ENCODE results near the gene ATF1.
"Not testable (repeated sequence)": the region's sequence is repeated elsewhere in the genome, so short reads cannot be mapped to it uniquely, and the experiment has no call there.

The ATF1 gene

DNA sequence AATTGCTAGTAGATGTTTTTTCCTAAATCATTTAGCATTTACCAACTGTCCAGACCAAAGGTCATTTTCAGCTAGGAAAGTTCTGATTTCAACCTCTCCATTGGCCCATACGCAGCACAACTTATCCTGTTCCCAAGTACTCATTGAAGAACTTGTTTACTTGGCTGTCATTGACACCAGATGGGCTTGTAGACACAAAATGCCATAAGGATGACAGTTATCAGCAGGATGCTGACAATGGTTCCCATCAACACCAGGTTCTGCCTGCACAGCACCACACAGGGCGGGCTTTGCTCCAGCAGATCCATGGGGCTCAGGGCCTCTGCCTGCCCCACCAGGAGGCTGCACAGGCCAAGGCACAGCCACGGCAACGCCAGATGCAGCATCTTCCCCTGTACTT, 42.3 kb downstream of the ATF1 start:
- no peak for DNase-seq

DNA sequence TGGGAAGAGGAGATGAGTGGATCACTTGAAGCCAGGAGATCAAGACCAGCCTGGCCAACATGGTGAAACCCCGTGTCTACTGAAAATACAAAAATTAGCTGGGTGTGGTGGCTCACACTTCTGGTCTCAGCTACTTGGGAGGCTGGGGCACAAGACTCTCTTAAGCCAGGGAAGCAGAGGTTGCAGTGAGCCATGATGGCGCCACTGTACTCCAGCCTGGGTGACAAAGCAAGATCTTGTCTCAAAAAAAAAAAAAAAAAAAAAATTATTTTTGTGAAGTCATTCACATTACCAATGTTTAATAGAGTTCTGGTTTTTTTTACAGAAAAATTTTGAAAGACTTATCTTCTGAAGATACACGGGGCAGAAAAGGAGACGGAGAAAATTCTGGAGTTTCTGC, 45.2 kb downstream of the ATF1 start:
- DNase-seq: not testable (repeated sequence)

DNA sequence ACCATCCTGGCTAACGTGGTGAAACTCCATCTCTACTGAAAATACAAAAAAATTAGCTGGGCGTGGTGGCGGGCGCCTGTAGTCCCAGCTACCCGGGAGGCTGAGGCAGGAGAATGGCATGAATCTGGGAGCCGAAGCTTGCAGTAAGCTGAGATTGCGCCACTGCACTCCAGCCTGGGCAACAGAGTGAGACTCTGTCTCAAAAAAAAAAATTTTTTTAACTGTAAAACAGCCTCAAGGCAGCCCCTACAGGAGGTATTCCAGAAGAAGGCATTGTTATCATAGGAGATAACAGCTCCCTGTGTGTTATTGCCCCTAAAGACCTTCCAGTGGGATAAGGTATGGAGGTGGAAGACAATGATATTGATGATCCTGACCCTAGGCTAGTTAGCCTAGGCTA, 51.0 kb downstream of the ATF1 start:
- DNase-seq: not testable (repeated sequence)

DNA sequence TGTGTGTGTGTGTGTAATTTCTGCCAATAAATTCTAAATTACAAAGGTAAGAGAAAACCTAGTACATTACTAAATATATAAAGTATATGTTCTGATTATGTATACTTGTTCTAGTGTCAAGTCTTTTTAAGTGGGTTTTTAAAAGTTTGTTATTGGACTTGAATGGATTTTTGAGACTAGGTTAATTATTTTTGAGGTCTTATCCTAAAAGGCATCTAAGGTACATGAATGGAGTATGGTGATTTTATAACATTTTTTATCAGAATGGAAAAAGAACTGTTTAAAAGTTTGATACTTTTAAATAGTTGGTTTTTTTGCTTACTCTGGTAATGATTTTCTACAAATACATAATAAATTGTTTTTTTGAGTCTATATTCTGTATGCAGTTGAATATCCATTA, 56.3 kb downstream of the ATF1 start:
- no peak for DNase-seq

DNA sequence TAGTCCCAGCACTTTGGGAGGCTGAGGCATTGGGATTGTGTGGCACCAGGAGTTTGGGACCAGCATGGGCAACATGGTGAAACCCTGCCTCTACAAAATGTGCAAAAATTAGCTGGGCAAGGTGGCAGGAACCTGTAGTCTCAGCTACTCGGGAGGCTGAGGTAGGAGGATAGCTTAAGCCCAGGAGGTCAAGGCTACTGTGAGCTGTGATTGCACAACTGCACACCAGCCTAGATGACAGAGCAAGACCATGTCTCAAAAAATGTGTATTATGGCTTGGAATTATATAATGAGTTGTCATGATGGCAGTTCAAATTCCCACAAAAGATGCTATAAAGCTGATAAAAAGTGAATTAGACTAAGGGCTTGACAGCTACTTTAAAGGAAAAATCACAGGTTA, 58.2 kb downstream of the ATF1 start:
- DNase-seq: no peak

DNA sequence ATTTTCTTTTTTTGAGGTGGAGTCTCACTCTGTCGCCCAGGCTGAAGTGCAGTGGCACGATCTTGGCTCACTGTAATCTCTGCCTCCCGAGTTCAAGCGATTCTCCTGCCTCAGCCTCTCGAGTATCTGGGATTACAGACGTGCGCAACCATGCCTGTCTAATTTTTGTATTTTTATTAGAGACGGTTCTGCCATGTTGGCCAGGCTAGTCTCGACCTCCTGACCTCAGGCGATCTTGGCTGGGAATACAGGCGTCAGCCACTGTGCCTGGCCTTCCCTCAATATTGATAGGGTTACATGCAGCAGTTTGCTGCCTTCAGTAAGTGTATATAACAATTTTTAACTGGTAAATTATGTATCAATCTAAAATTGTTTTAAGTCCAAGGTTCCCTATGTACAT, 59.8 kb downstream of the ATF1 start:
- not testable (repeated sequence) for DNase-seq

DNA sequence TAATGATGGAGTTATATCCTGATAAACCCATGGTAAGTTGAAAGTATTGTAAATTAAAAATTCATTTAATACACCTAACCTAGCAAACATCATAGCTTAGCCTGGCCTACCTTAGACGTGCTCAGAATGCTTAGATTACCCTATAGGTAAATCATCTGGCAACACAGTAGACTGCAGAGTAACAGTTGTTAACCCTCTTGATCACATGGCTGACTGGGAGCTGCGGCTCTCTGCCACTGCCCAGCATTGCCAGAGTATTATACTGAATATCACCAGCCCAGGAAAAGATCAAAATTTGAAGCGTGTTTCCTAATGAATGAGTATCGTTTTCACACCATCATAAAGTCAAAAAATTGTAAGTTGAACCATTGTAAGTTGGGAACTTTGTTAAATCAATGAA, 61.0 kb downstream of the ATF1 start:
- DNase-seq: no peak

DNA sequence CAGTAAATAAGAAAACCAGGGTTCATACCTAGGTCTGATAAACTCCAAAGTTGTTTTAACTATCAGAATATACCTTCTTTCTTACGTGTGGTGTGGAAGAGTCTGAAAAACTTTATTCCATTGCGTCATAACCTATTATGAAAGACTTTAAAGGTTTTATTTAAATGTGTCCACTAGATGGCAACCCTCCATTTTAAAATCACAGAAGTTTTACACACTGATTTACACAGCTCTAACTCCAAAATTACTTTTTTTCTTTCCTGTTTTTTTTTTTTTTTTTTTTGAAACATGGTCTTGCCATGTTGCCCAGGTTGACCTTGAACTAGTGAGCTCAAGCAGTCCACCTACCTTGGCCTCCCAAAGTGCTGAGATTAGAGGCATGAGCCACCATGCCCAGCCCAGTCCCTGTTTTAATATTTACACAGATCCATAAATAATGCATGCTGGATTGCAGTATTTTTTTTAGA, 61.5 kb downstream of the ATF1 start:
- no peak for DNase-seq

DNA sequence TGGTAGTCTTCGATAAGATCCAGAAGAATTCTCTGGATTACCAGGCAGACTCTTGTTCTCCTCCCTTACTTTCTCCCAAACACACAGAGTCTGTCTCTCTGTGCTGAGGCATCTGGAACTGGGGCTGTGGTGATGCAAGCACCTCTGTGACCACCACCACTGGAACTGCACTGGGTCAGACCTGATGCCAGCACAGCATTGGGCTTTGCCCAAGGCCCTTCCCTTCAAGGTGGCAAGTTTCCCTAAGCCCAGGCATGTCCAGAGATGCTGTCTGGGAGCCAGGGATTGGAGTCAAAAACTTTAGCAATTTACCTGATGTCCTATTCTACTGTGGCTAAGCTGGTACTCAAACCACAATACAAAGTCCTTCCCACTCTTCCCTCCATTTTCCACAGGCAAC, 64.2 kb downstream of the ATF1 start:
- no peak for DNase-seq

DNA sequence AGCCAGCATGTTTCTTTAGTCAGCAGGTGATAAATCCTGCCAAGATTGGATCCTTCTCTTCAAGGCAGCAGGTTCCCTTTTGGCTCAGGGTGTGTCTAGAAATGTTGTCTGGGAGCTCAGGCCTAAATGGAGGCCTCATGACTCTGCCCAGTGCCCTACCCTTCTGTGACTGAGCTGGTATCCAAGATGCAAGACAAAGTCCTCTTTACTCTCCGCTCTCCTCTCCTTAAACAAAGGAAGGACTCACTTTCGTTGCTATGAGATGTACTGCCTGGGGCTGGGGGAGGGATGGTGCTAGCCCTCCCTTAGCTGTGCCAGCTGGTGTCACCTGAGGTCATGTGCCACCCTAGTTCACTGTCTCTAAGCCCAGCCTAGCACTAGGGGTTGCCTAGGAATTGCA, 65.0 kb downstream of the ATF1 start:
- no peak for DNase-seq

DNA sequence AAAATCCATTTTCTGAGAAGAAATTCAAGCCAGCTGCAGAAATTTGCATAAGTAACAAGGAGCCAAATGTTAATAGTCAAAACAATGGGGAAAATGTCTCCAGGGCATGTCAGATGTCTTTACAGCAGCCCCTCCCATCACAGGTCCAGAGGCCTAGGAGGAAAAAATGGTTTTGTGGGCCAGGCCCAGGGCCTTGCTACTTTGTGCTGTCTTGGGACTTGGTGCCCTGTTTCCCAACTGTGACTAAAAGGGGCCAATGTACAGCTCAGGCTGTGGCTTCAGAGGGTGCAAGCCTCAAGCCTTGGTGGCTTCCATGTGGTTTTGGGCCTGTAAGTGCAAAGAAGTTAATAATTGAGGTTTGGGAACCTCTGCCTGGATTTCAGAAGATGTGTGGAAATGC, 69.9 kb downstream of the ATF1 start:
- not testable (repeated sequence) for DNase-seq

DNA sequence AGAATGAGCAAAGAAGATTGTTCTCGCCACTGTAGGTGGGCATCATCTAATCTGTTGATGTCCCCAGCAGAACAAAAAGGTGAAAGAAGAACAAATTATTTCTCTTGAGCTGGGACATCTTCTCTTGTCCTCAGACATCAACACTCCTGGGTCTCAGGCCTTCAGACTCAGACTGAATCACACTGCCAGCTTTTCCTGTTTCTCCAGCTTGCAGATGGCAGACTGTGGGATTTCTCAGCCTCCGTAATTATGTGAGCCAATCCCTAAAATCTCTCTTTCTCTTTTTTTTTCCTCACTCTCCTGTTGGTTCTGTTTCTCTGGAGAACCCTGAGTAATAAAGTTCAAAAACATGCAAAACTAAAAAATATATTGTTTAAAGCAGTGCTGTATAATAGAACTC, 75.1 kb downstream of the ATF1 start:
- DNase-seq: no peak

DNA sequence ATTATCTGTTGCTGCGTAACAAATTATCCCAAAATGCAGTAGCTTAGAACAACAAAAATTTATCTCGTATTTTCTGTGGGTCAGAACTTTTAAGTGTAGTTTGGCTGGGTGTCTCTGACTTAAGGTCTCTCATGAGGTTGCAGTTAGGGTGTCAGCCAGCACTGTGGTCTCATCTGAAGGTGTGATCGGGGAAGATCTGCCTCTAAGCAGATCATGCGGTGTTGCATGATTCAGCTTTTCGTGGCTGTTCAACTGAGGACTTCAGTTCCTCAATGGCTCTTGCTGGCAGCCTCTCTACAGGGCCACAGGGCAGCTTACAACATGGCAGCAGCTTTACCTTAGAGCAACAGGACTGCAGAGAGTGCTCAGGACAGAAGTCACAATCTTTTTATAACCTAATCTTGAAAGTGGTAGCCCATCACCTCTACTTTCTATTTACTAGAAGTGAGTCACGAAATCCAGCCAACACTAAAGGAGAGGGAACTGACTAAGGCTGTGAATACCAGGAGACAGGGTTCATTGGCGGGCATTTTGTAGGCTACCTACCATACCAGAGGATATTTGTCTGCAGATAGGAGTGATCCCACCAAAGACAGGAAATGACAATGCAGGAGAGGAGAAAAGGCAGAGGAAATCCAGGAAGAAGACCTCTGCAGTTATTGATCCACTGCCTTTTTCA, 77.0 kb downstream of the ATF1 start:
- DNase-seq: no peak

DNA sequence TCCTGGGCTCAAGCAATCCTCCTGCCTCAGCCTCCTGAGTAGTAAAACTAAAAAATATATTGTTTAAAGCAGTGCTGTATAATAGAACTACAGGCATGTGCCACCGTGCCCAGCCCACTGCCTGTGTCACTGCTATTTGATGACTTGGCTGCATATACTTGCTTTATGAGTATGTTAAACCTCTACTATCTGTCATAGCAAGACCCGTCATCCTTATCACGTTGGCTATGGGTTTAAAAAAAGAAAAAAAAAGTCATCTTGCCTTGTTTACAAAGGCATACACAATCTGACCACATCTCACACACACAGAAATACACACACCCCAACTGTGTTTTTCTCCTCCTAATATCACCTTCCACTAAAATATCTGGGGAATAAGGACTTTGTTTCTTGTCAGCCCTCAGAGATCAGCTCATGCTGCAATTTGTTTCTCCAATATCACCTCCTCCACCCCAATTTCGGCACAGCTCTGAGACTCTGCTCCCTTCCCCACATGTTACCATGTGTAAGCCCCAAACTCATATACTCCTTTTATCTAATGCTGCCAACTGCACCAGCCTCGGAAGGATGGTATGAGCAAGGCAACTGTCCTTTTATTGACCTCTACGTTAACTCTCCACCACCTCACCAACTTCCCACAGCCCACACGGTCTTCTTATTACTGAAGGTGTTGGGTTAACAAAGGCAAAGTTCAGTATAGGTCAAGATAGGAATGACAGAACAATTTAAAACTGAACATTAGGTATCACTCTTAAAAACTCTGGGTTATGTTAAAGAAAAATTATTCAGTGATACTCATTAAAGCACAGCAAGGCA, 78.0 kb downstream of the ATF1 start:
- DNase-seq: no peak

DNA sequence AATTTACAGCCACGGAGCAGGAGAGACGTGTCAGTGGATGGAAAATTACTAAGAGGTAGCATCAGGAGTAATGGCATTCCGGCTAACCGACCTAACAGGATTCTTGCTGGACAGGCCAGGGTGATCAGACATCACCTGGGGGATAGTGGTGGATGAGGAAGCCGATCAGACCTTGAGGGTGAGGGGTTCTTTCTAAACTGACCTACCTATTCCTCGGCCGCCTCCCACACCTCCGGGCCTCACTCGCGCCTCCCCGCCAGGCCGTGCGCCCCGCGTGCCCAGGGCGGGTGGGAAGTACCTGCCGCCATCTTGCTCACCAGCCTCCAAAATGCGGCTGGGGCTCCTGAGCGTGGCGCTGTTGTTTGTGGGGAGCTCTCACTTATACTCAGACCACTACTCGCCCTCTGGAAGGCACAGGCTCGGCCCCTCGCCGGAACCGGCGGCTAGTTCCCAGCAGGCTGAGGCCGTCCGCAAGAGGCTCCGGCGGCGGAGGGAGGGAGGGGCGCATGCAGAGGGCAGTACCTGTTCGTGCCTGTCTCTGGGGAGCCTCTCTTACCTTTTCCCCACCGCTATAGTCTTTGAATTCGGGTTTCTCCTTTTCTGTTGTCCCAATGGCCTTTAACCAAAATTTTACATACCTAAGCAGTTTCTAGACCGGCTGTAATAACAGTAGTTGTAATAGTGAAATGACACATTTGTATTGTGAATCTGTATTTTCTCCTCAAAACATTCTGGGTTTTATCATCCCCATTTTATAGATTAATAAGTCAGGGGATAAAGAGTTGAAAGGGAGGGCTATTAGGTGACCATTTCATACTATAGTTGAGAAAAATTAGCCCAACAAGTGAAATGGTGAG, 79.0 kb downstream of the ATF1 start, which contains the start of gene TMPRSS12:
Gene TMPRSS12 (plus strand): TSS at position 290 of the 857 bp plus-strand sequence. CDS start 39 bp downstream, at position 329.
- DNase-seq: no peak

DNA sequence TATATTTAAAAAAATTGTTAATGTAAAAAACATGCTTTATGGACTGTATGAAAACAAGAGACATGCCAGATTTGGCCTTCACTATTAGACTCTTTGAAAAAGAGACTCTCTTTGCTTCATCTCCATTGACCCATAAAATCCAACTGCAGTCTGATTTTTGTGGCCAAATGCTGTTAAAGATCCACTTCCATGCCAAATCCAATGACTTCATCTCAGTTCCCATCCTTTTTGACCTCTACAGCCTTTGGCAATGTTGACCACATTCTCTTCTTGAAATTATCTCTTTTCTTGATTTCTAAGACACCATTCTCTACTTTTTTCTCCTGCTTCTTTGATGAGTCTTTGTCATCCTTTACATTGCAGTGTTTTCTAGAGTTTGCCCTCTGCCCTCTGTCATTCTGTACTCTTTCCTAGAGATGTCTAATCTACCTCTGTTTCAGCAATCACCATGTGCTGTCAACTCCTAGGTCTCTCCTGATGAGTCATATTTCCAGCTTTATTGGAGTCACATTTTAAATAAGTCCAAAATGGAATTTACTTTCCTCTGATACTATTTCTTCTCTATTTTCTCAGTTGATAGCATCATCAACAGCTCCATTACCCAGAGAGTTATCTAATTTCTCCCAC, 81.2 kb downstream of the ATF1 start:
- DNase-seq: no peak

DNA sequence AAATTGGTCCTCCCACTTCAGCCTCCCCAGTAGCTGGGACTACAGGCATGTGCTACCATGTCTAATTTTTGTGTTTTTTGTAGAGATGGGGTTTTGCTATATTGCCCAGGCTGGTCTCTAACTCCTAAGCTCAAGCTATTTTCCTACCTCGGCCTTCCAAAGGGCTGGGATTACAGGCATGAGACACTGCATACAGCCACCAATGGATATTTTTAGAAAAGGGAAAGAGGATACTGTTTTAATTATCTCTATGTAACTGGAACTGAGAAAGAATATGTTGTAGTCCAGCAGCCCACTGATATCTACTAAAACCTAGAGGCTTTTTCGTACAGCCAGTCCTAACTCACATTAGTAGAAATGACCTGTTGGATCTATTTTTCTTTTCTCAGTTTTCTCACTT, 85.1 kb downstream of the ATF1 start:
- DNase-seq: no peak

DNA sequence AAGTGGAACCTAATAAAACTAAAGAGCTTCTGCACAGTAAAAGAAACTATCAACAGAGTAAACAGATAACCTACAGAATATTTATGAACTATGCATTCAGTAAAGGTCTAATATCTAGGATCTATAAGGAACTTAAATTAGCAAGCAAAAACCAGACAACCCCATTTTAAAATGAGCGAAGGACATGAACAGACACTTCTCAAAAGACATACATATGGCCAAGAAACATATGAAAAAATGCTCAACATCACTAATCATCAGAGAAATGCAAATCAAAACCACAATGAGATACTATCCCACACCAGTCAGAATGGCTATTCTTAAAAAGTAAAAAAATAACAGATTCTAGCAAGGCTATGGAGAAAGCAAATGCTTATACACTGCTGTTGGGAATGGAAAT, 91.3 kb downstream of the ATF1 start:
- not testable (repeated sequence) for DNase-seq

DNA sequence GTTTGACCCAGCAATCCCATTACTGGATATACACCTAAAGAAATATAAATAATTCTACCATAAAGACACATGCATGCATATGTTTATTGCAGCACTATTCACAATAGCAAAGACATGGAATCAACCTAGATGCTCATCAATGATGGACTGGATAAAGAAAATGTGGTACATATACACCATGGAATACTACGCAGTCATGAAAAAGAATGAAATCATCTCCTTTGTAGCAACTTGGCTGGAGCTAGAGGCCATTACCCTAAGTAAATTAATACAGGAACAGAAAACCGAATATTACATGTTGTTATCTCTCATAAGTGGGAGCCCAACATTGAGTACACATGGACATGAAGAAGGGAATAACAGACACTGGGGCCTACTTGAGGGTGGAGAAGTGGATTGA, 91.8 kb downstream of the ATF1 start:
- not testable (repeated sequence) for DNase-seq

DNA sequence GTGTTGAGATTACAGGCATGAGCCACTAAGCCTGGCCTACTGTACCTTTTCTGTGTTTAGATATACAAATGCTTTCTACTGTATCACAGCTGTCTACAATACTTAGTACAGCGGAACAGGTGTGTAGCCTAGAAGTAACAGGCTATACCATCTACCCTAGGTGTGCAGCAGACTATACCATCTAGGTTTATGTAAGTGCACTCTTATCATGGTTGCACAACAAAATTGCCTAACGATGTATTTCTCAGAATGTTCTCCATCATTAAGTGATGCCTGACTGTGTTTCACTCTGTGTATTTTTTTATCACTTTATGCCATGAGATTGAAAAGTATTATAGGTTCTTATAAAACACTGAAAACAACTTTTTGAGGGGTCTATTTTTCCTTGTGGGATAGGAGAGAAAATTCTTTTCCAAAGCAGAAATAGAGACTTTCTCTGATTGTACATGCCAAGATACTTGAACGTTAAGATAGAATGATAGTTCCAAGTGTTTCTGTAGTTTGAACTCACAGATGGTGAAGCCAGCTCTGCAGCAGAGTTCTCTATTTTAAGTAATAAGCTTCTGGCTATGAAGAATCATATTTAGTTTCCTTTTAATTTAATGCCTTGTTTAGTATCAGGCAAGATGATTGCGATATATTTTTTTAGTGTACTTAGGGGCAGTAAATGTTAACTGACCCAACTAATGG, 95.9 kb downstream of the ATF1 start:
- no peak for DNase-seq

DNA sequence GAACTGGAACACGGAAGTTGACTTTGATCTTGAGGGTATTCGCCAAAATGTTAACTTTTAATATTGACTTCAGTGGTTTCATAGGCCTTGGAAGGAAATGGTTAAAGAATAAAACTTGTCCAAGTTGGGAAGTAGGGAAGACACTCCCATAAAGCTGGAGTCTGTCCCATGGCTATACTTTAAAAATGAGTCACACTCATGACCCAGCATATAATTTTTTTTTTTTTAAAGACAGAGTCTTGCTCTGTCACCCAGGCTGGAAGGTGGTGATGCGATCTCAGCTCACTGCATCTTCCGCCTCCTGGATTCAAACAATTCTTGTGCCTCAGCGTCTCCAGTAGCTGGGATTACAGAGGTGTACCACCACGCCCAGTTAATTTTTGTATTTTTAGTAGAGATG, 98.4 kb downstream of the ATF1 start:
- DNase-seq: no peak

DNA sequence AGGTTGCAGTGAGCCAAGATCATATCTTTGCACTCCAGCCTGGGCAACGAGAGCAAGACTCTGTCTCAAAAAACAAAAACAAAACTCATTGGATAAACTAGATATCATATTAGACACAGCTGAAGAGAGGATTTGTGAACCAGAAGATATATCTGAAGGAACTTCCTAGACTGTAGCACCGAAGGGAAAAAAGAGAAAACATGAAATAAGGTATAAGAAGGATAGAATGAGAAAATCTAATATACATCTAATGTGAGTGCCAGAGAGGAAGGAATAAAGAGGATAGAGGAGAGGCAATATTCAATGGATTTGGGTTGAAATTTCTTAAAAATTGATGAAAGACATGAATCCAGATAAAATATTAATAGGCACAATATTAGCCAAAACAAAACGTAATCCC, 101.4 kb downstream of the ATF1 start:
- no peak for DNase-seq

Measured in CD4-positive, alpha-beta T cell treated with Interleukin-6 for 4 hours (primary cell).